ENCODE results near the gene PGBD2.

DNA sequence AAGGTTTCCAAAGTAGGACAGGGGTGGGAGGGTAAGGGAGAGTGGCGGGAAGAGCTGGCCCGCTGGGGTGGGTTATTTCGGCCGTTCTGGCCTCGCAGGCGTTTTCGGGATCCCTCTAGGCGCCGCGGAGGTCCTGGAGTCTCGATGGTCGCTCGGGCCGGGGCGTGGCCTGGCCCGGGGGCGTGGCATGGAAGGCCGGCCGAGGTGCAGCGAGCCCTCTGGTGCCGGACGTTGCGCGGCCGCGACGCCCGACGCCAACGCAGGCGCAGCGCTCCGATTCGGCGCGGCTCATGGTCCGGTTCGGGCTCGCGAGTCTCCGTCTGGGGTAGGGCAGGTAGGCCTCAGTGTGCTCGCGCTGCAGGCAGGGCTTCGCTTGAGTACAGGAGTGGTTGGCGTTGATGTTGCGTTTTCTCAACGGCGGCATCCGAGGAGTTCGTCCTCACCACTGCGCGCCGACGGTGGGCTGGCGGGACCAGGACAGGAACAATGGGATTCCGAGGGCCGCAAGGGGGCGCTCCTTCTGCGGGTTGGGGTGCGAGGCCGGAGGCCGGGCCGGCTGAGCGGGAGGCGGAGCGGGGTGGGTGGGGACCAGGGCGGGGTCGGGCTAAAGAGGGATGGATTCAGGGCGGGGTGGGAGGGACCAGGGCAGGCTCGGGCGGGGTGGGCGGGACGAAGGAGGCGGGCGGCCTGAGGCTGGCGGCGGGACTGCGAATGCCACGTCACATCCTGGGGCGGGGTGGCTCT is at the start of gene PGBD2:
- TF ChIP-seq, protein P1, sequence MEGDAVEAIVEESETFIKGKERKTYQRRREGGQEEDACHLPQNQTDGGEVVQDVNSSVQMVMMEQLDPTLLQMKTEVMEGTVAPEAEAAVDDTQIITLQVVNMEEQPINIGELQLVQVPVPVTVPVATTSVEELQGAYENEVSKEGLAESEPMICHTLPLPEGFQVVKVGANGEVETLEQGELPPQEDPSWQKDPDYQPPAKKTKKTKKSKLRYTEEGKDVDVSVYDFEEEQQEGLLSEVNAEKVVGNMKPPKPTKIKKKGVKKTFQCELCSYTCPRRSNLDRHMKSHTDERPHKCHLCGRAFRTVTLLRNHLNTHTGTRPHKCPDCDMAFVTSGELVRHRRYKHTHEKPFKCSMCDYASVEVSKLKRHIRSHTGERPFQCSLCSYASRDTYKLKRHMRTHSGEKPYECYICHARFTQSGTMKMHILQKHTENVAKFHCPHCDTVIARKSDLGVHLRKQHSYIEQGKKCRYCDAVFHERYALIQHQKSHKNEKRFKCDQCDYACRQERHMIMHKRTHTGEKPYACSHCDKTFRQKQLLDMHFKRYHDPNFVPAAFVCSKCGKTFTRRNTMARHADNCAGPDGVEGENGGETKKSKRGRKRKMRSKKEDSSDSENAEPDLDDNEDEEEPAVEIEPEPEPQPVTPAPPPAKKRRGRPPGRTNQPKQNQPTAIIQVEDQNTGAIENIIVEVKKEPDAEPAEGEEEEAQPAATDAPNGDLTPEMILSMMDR (IDR thresholded peaks at IDR 0.05) = peak; percentile 52 to 80 (median 62)
- peak in 1 of 2 donors; percentile 92 for TF ChIP-seq POLR2A (IDR thresholded peaks at IDR 0.05)

Measured in uterus (tissue), 2 donors.